ENCODE results near the gene CENATAC.
"Not testable (repeated sequence)": the region's sequence is repeated elsewhere in the genome, so short reads cannot be mapped to it uniquely, and the experiment has no call there.

The CENATAC gene

DNA sequence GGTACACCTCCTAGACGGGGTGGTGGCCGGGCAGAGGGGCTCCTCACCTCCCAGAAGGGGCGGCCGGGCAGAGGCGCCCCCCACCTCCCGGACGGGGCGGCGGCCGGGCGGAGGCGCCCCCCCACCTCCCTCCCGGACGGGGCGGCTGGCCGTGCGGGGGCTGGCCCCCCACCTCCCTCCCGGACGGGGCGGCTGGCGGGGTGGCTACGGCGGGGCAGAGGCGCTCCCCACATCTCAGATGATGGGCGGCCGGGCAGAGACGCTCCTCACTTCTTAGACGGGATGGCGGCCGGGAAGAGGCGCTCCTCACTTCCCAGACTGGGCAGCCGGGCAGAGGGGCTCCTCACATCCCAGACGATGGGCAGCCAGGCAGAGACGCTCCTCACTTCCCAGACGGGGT, 61.2 kb downstream of the CENATAC start:
- not testable (repeated sequence) for H3K4me1 ChIP-seq (ENCODE audit: control insufficient read depth in 1 of 2, insufficient read depth in 2 of 2, low read length in 2 of 2); H3K79me2 ChIP-seq (ENCODE audit: control insufficient read depth, insufficient read depth, low read length, poor library complexity); H3K14ac ChIP-seq (ENCODE audit: low read length); DNase-seq; H2BK120ac ChIP-seq (ENCODE audit: insufficient read depth, low read length, poor library complexity); H4K12ac ChIP-seq (ENCODE audit: low read depth, low read length); H2BK5ac ChIP-seq (ENCODE audit: low read depth, low read length, poor library complexity); H3K4me3 ChIP-seq (ENCODE audit: low read depth, low read length); H3K4ac ChIP-seq (ENCODE audit: low read depth, low read length); H3K23ac ChIP-seq (ENCODE audit: low read length); H4K91ac ChIP-seq (ENCODE audit: low read depth, low read length); H4K8ac ChIP-seq (ENCODE audit: low read depth, low read length); H3K27ac ChIP-seq (ENCODE audit: low read depth, low read length); H3K9me3 ChIP-seq (ENCODE audit: insufficient read depth, low read depth, low read length); H3K18ac ChIP-seq (ENCODE audit: low read length); H2AK5ac ChIP-seq (ENCODE audit: low read length); H2AFZ ChIP-seq (ENCODE audit: insufficient read depth, low read length, poor library complexity); H3K27me3 ChIP-seq (ENCODE audit: insufficient read depth, low read length); H3K4me2 ChIP-seq (ENCODE audit: low read length); H2BK12ac ChIP-seq (ENCODE audit: low read length); H3K9ac ChIP-seq (ENCODE audit: low read length); H3K79me1 ChIP-seq (ENCODE audit: low read length)
- WGBS (ENCODE audit: extremely low coverage, insufficient coverage, insufficient read length): no CpG with 5 or more reads among the region's 35 CpGs
- peaks cover 15% of the 10 kb centered on the region in 2 experiments for H3K36me3 ChIP-seq (ENCODE audit: control insufficient read depth in 1 of 2, insufficient read depth in 2 of 2, low read length in 2 of 2)

GRCh38 chr11:119061256-119061655, 63.3 kb downstream of the CENATAC start:
- WGBS (ENCODE audit: extremely low coverage, insufficient coverage, insufficient read length): no CpG with 5 or more reads among the region's 3 CpGs
- Histone ChIP-seq H3K23ac (ENCODE audit: low read length) (no peak overlapping the region), H3K79me1 (ENCODE audit: low read length) (peaks cover 8% of the 10 kb centered on the region), H3K14ac (ENCODE audit: low read length) (no peak overlapping the region), H2BK5ac (ENCODE audit: low read depth, low read length, poor library complexity) (no peak overlapping the region), H2BK120ac (ENCODE audit: insufficient read depth, low read length, poor library complexity) (no peak overlapping the region), H2AFZ (ENCODE audit: insufficient read depth, low read length, poor library complexity) (no peak overlapping the region), H4K12ac (ENCODE audit: low read depth, low read length) (no peak overlapping the region), H3K4ac (ENCODE audit: low read depth, low read length) (no peak overlapping the region), H4K8ac (ENCODE audit: low read depth, low read length) (no peak overlapping the region), H3K9me3 (ENCODE audit: insufficient read depth, low read depth, low read length) (no peaks in the 10 kb centered on the region), H4K91ac (ENCODE audit: low read depth, low read length) (no peak overlapping the region), H3K27me3 (ENCODE audit: insufficient read depth, low read length) (no peaks in the 10 kb centered on the region), H3K27ac (ENCODE audit: low read depth, low read length) (no peak overlapping the region), H3K18ac (ENCODE audit: low read length) (no peak overlapping the region), H3K4me3 (ENCODE audit: low read depth, low read length) (no peak overlapping the region), H3K36me3 (ENCODE audit: control insufficient read depth in 1 of 2, insufficient read depth in 2 of 2, low read length in 2 of 2) (no peaks in the 10 kb centered on the region), H3K79me2 (ENCODE audit: control insufficient read depth, insufficient read depth, low read length, poor library complexity) (peaks cover 7% of the 10 kb centered on the region), H3K4me1 (ENCODE audit: control insufficient read depth in 1 of 2, insufficient read depth in 2 of 2, low read length in 2 of 2) (peaks cover 2 to 3% of the 10 kb centered on the region in 2 experiments), H3K9ac (ENCODE audit: low read length) (no peak overlapping the region), H2BK12ac (ENCODE audit: low read length) (no peak overlapping the region), H3K4me2 (ENCODE audit: low read length) (no peak overlapping the region), H2AK5ac (ENCODE audit: low read length) (no peak overlapping the region)
- DNase-seq: no peak

DNA sequence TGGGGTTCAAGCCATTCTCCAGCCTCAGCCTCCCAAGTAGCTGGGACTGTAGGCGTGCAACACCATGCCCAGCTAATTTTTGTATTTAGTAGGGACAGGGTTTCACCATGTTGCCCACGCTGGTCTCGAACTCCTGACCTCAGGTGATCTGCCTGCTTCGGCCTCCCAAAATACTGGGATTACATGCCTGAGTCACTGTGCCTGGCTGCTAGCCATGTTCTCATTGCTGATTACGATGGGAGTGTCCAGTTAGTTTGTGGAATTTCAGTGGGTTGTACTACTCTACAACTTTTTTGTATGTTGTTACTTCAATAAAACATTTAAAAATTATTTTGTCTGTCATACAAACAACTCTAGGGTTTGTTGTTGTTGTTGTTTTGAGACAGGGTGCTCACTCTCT, 64.8 kb downstream of the CENATAC start:
- no peak overlapping the region for H4K91ac ChIP-seq (ENCODE audit: low read depth, low read length)
- peaks cover 1% of the 10 kb centered on the region for H3K79me2 ChIP-seq (ENCODE audit: control insufficient read depth, insufficient read depth, low read length, poor library complexity)
- H3K4me2 ChIP-seq (ENCODE audit: low read length): no peak overlapping the region
- H3K4me3 ChIP-seq (ENCODE audit: low read depth, low read length): no peak overlapping the region
- no peaks in the 10 kb centered on the region for H3K36me3 ChIP-seq (ENCODE audit: control insufficient read depth in 1 of 2, insufficient read depth in 2 of 2, low read length in 2 of 2)
- peaks cover 3 to 5% of the 10 kb centered on the region in 2 experiments for H3K4me1 ChIP-seq (ENCODE audit: control insufficient read depth in 1 of 2, insufficient read depth in 2 of 2, low read length in 2 of 2)
- H4K8ac ChIP-seq (ENCODE audit: low read depth, low read length): no peak overlapping the region
- DNase-seq: no peak
- H3K18ac ChIP-seq (ENCODE audit: low read length): no peak overlapping the region
- WGBS (ENCODE audit: extremely low coverage, insufficient coverage, insufficient read length): no CpG with 5 or more reads among the region's 5 CpGs
- H2BK12ac ChIP-seq (ENCODE audit: low read length): no peak overlapping the region
- no peak overlapping the region for H3K9ac ChIP-seq (ENCODE audit: low read length)
- no peak overlapping the region for H2AK5ac ChIP-seq (ENCODE audit: low read length)
- H4K12ac ChIP-seq (ENCODE audit: low read depth, low read length): no peak overlapping the region
- no peak overlapping the region for H3K4ac ChIP-seq (ENCODE audit: low read depth, low read length)
- H3K14ac ChIP-seq (ENCODE audit: low read length): no peak overlapping the region
- no peak overlapping the region for H2BK5ac ChIP-seq (ENCODE audit: low read depth, low read length, poor library complexity)
- no peak overlapping the region for H3K23ac ChIP-seq (ENCODE audit: low read length)
- H2BK120ac ChIP-seq (ENCODE audit: insufficient read depth, low read length, poor library complexity): no peak overlapping the region
- peaks cover 3% of the 10 kb centered on the region for H3K79me1 ChIP-seq (ENCODE audit: low read length)
- no peak overlapping the region for H3K27ac ChIP-seq (ENCODE audit: low read depth, low read length)
- H2AFZ ChIP-seq (ENCODE audit: insufficient read depth, low read length, poor library complexity): no peak overlapping the region
- no peaks in the 10 kb centered on the region for H3K9me3 ChIP-seq (ENCODE audit: insufficient read depth, low read depth, low read length)
- no peaks in the 10 kb centered on the region for H3K27me3 ChIP-seq (ENCODE audit: insufficient read depth, low read length)

DNA sequence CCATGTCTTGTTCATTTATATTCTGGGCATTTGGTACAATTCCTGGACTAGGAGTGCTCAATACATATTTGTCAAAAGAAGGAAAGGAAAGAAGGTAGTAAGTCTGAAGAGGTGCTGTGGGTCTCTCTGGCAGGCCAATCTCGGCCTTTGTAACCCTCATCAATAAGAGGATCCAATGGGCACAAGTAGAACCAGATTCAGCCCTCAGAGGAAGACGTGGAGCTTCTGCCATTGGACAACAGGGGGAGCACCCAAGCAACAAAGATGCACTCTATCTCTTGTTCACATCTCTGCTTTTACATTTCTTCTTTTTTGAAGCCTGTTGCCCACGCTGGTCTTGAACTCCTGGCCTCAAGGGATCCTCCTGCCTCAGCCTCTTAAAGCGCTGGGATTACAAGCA, 67.4 kb downstream of the CENATAC start:
- Histone ChIP-seq H3K27ac (ENCODE audit: low read depth, low read length) (no peak overlapping the region), H2BK120ac (ENCODE audit: insufficient read depth, low read length, poor library complexity) (no peak overlapping the region), H3K4me2 (ENCODE audit: low read length) (no peak overlapping the region), H2AFZ (ENCODE audit: insufficient read depth, low read length, poor library complexity) (no peak overlapping the region), H4K91ac (ENCODE audit: low read depth, low read length) (no peak overlapping the region), H3K9me3 (ENCODE audit: insufficient read depth, low read depth, low read length) (no peaks in the 10 kb centered on the region), H2BK12ac (ENCODE audit: low read length) (no peak overlapping the region), H3K4me3 (ENCODE audit: low read depth, low read length) (no peak overlapping the region), H2AK5ac (ENCODE audit: low read length) (no peak overlapping the region), H3K4ac (ENCODE audit: low read depth, low read length) (no peak overlapping the region), H4K8ac (ENCODE audit: low read depth, low read length) (no peak overlapping the region), H3K18ac (ENCODE audit: low read length) (no peak overlapping the region), H3K23ac (ENCODE audit: low read length) (no peak overlapping the region), H3K36me3 (ENCODE audit: control insufficient read depth in 1 of 2, insufficient read depth in 2 of 2, low read length in 2 of 2) (peaks cover 0 to 3% of the 10 kb centered on the region in 2 experiments), H3K79me2 (ENCODE audit: control insufficient read depth, insufficient read depth, low read length, poor library complexity) (peaks cover 3% of the 10 kb centered on the region), H3K14ac (ENCODE audit: low read length) (no peak overlapping the region), H3K4me1 (ENCODE audit: control insufficient read depth in 1 of 2, insufficient read depth in 2 of 2, low read length in 2 of 2) (peaks cover 0 to 6% of the 10 kb centered on the region in 2 experiments), H4K12ac (ENCODE audit: low read depth, low read length) (no peak overlapping the region), H3K27me3 (ENCODE audit: insufficient read depth, low read length) (no peaks in the 10 kb centered on the region), H2BK5ac (ENCODE audit: low read depth, low read length, poor library complexity) (no peak overlapping the region), H3K79me1 (ENCODE audit: low read length) (peaks cover 5% of the 10 kb centered on the region), H3K9ac (ENCODE audit: low read length) (no peak overlapping the region)
- peak; percentile 46 to 58 for DNase-seq
- no CpG with 5 or more reads among the region's 4 CpGs for WGBS (ENCODE audit: extremely low coverage, insufficient coverage, insufficient read length)

All from trophoblast cell (in vitro differentiated cells and primary cell).